Hematopoietic multipotent progenitor cell treated with erythropoietin and hydrocortisone succinate and interleukin-3 and kit ligand, for 15 days (in vitro differentiated cells): ENCODE measurements around the gene TANC1.

ENCODE experiments used
- DNase-seq: peaks from one replicate; pipeline ENCODE4 v3.0.0-alpha.2; 2015; ENCODE audit warnings: low spot score

TANC1 gene

DNA sequence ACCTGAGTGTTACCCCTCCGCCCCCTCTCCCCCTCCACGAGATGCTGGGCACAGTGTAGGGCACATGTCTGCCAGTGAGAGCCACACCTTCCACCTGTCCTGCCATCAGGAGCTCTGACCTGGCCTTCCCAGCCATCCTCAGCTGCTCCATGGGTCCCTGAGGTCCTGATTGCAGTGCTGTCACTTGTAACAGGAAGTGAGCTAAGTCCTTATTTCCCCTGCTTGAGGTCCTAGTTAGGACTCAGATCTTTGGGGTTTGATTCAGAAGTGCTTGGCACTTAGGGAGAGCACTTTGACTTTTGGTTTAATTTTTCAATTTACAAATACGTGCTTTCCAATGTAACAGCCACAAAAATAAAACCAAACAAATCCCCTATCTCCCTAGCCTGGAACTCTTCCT is 192.5 kb downstream of the TANC1 start:
- no peak for DNase-seq

GRCh38 chr2:159163930-159164329 is 195.5 kb downstream of the TANC1 start:
- no peak for DNase-seq

GRCh38 chr2:159164457-159164911 is 196.0 kb downstream of the TANC1 start:
- DNase-seq: no peak

DNA sequence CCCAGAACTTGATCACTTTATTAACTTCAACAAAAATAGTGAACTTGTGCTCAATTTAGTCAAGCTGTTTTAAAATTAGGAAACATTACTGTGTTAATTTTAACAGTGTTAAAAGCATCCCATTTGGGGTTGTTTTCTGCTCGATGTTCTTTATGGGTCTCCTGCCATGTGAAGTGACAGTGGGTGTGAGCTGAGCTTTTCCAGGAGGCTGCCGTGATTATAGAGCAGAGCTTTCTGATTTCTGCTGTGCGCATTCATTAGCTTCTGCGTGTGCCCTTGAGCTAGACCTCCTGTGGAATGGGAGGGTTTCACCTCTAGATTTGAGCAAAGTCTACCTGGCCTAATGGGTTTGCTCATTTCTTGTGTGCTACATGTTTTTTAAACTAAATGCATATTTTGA is 196.6 kb downstream of the TANC1 start:
- no peak for DNase-seq

DNA sequence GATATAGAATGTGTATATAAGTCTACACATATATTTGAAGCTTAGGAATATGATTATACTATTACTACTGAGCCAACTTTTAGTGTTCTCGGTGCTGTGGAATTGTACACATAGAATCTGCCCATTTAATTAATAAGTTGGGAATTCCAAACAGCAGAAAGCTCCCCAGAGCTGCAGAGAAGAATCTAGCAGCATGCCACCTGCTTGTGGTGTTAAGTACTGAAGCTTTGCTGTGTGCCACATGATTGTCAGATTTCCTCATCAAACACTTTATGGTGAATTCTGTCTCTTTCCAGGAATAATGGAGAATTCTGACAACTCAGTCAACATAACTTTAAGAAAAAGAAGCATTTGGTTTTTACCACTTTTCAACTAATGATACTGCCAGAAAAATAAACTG is 200.3 kb downstream of the TANC1 start:
- peak; percentile 52 for DNase-seq

DNA sequence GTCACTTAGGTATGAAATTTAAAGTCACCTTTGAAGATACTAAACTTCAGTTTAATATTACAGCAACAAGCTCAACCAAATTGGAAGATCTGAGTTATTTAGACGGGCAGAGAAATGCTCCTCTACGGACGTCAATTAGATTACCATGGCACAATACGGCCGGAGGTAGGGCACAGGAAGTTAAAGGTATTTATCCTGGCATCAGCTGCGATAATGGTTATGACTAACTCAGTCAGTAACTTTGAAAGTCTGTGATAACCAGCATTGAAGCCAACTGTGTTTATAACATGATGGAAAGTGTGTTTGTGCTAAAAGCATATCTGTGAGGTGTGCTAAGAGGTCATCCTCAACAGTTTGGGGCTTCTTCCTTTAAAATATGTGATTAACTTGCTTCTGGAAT is 200.7 kb downstream of the TANC1 start:
- DNase-seq: no peak

DNA sequence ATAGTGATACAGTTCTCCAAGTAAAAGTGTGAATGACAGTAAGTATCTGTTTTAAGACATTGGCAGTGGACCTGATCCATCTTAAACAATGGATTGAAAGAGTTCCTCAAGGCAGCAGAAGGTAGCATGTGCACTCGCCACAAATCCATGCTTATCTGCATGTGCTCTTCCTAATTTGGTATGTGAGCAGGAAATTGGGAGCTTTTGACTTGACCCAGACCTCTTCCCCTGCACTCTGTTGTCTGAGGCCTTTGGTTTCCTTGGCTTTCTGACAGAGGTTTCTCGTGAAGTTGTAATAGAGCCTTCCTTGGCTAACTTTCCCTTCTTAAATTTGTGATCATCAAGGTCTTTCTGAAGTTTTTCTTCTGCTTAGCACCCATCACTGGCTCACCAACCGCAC is 204.0 kb downstream of the TANC1 start:
- DNase-seq: no peak

DNA sequence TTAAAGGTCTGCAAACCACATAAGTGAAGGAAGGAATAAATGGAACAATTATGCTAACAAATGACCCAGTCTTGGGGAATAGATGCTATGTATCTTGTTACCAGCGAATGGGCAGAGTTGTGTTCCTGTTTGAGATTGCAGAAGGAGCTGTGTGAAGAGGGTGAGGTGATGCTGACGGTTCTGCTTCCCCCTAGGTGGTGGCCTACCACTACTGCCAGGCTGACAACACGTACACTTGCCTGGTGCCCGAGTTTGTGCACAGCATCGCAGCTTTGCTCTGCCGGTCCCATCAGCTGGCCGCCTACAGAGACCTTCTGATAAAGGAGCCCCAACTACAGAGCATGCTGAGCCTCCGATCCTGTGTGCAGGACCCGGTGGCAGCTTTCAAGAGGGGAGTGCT is 206.3 kb downstream of the TANC1 start:
- DNase-seq: peak; percentile 16

GRCh38 chr2:159175182-159175581 is 206.7 kb downstream of the TANC1 start:
- peak; percentile 90 for DNase-seq

GRCh38 chr2:159175927-159176326 is 207.5 kb downstream of the TANC1 start:
- DNase-seq: peak; percentile 15

DNA sequence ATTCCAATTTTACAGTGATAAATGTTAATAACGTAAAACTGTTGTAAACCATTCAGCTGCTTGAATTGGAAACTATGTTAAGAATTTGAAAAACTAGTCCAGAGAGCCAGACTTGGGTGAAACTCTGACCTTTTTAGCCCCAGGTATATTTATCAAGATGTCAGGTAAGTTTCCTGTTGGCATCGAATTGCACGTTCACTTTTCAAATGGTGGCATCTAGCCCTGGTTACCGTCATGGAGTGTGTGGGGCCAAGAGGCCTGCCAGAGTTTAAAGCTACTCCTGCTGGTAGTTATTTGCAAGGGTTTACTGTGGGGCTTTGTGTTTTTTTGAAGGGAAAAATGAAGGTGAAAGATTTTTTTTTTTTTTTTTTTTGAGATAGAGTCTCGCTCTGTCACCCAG is 208.1 kb downstream of the TANC1 start:
- DNase-seq: no peak

GRCh38 chr2:159177357-159177756 is 208.9 kb downstream of the TANC1 start:
- no peak for DNase-seq

- no peak for DNase-seq
These were observed 209.5 kb downstream of the TANC1 start for GRCh38 chr2:159177957-159178356.

GRCh38 chr2:159179096-159179495 is 210.7 kb downstream of the TANC1 start:
- DNase-seq: no peak

GRCh38 chr2:159179696-159180095 is 211.3 kb downstream of the TANC1 start:
- no peak for DNase-seq

GRCh38 chr2:159183346-159183745 is 214.9 kb downstream of the TANC1 start:
- no peak for DNase-seq

- peak; percentile 75 for DNase-seq
These were observed 217.1 kb downstream of the TANC1 start for GRCh38 chr2:159185401-159186130.

- DNase-seq: no peak
These were observed 218.0 kb downstream of the TANC1 start for GRCh38 chr2:159186462-159186861.

DNA sequence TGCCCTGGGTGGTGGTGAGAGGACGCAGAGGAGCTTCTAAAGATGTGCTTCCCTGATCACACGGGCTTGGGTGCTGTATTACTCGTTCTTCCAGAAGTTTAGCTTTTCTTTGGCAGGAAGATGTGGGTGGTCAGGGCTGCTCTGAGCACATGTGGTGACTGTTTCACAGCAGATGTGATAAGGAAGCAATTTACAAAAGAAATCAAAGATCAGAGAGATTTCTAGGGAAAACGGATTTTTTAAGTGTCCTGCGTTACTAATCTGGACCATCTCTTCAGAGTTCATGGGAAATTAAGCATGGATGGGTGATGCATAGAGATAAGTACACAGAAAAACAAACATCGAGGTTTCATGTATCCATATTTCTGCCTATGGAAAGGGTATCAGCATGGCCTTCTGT is 218.7 kb downstream of the TANC1 start:
- no peak for DNase-seq

GRCh38 chr2:159188449-159188848 is 220.0 kb downstream of the TANC1 start:
- no peak for DNase-seq

GRCh38 chr2:159192371-159192918 is 224.0 kb downstream of the TANC1 start:
- no peak for DNase-seq

- DNase-seq: no peak
These were observed 225.4 kb downstream of the TANC1 start for GRCh38 chr2:159193791-159194190.

DNA sequence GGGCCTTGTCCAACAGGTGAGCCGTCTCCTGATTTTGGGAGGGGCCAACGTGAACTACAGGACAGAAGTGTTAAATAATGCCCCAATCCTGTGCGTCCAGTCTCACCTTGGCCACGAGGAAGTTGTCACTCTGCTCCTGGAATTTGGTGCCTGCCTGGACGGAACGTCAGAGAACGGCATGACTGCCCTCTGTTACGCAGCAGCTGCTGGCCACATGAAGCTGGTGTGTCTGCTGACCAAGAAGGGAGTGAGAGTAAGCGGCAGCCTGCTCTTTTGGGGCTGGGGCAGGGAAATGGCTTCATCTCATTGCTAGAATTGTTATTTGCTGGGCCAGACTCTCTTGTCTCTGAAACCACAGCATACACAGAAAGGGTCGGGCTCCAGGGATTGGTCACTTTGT is 225.8 kb downstream of the TANC1 start:
- DNase-seq: no peak

- DNase-seq: no peak
These were observed 227.3 kb downstream of the TANC1 start for GRCh38 chr2:159195697-159196096.
